ENCODE data around the gene CLDND2.

Gene CLDND2

GRCh38 chr19:51380379-51380778 is 11.6 kb upstream of the CLDND2 start:
- DNase-seq, result no peak

DNA sequence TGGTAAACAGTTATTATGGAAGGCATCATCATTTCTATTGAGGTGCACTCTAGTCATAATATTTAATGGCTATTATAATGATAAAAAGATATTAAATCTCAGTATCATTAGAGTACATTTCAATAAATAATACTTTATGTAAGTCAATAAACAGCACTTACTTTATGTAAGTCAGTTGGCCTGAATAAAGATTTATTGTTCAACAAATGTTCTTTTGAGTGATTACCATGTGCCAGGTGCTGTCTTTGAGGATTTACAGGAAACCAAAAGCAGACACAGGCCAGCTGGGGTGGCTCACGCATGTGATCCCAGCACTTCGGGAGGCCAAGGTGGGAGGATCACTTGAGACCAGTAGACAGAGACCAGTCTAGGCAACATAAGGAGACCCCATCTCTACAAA is 8.6 kb upstream of the CLDND2 start:
- DNase-seq, result no peak

GRCh38 chr19:51375504-51376221 is 6.9 kb upstream of the CLDND2 start:
- no peak for DNase-seq

- DNase-seq, result peak; percentile 87
These were observed 4.1 kb upstream of the CLDND2 start, which contains the start of gene NKG7 for GRCh38 chr19:51372649-51373504. TSS of gene NKG7 (minus strand) at chr19:51372654. CDS start at chr19:51372535, 119 bp downstream.

DNA sequence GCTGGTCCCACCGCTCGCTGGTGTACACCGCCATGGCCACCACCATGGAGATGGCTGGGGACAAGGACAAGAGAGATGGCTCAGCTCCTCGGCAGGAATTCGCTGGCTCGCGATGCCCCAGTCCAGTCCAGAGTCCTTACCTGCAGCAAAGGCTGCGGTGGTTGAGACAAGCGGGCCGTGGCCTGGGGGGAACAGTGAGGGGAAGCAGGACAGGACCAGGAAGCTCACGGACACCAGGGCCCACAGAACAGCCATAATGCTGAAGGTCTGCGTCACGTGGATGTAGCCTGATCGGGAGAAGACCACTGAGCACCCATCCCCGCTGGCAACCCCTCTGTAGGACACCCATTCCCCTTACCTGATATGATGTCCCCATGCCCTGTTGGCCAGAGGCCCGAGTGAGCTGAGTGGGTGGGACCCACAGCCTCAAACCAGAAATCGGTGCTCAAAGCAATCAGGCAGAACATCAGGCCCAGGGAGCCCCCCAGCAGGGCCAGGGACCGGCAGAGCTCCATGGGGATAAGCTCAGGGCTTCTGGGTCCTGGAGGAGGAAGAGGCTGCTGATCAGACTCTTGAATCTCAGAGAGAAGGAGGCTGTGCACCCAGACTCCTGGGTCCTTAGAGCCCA is 3.3 kb upstream of the CLDND2 start:
- no peak for DNase-seq

- no peak for DNase-seq
These were observed 2.4 kb upstream of the CLDND2 start for GRCh38 chr19:51371186-51371690.

GRCh38 chr19:51370230-51370629 is 1.4 kb upstream of the CLDND2 start:
- DNase-seq, result no peak

DNA sequence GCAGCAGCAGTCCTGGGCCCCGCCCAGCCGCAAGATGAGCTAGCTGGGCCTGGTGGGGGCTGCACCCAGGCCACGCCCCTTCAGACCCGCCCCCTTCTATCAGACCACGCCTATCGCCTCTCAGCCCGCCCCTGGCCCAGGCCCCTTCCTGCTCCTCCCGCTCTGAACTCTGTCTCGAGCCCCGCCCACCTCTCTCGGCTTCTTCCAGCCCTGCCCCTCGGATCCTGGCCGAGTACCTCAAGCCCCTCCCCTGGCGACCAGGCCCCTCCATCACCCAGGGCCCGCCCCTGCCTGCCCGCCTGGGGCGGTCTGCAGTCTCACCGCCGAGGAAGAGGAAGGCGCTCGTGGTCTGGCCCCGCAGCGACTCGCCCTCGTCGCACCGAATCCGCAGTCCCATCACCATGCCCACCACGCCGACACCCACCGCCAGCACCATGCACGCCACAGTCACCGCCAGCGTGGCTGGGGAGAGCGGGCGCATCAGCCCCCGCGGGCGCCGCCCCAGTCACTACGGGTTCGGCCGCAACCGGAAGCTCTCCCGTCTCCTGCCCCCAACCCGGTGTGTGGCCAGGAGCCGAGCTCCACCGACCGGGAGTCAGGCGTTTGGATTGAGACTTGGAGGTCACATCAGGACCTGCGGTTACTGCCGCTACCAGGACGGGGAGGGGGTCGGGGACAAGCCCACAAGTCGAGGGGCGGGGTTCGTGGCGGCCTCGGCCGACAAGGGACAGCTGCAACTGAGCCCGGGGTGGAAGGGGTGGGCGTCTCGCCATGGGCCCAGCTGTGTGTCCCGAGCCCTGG is 1.0 kb downstream of the CLDND2 start:
- DNase-seq, result peak; percentile 98

DNA sequence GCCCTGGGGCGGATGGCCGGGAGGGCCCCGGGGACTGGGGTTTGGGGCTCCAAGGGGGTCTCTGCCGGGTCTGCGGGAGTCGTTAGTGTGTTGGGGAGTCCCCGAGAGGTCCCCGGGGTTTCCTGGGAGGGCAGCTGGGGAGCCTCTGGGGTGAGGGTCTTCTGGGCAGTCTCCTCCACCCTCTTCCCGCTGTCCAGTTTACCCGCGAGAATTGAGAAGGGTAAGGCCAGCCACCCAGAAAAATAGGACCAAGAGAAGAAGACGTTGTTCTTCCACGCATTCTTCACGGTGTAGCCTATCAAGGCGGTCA is 1.6 kb downstream of the CLDND2 start:
- DNase-seq, result peak; percentile 73

- peak; percentile 97 for DNase-seq
These were observed 2.2 kb downstream of the CLDND2 start for GRCh38 chr19:51366389-51367254.

GRCh38 chr19:51365965-51366388 is 2.8 kb downstream of the CLDND2 start, which contains the start of gene ETFB:
TSS of gene ETFB (minus strand) at chr19:51366388. CDS start at chr19:51366326, 62 bp downstream.
- no peak for DNase-seq

- no peak for DNase-seq
These were observed 3.4 kb downstream of the CLDND2 start for GRCh38 chr19:51365211-51365964.

DNA sequence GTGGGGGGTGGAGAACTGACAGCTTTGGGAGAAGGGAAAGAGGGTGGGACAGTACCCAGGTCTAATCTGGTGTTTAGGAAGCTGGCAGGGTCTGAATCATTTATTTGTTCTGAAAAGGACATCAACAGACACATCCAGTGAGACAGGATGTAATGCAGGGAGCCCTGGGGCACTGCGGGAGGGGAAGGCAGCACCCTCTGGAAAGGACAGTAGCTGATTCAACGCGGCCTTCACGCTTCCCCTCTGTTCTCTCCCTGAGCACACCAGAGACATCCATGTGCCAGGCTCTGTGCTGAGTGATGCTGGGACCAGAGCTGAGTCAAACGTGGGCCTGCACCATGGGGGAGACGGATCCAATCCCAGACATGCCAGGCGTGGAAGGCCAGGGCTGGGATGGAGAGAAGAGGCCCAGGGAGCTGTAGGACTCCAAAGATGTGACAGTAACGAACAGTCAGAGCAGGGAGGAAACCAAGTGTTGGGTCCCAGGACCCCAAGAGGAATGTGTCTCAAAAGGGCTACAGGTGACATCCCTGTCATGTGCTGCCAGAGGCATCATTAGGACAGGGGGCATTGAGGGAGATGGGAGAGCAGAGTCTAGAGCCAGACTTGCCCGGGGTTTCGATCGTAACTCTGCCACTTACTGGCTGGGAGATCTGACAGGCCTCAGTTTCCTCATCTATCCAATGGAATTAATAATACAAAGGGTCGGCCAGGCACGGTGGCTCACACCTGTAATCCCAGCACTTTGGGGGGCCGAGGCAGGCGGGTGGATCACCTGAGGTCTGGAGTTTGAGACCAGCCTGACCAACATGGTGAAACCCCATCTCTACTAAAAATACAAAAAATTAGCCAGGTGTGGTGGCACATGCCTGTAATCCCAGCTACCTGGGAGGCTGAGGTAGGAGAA is 4.3 kb downstream of the CLDND2 start:
- no peak for DNase-seq

DNA sequence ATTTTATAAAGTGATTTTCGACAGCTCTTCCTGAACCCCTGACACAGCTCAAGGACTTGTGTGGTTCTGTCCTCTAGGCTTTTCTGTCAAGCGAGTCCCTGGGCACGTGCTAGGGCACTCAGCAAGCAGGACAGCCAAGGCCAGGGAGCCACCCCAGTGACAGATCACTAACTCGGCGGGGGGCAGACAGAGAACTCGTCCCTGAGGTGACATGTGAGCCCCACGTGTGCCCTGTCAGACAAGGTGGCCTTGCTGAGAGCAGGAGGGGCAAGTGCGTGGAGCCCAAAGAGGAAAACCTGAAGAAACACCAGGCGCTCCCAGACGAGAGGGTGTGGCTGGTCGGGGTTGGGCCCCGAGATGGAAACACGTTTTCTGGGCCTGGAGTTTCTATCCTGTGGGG is 7.6 kb downstream of the CLDND2 start:
- DNase-seq, result no peak

- DNase-seq, result no peak
These were observed 9.5 kb downstream of the CLDND2 start for GRCh38 chr19:51359294-51359693.

DNA sequence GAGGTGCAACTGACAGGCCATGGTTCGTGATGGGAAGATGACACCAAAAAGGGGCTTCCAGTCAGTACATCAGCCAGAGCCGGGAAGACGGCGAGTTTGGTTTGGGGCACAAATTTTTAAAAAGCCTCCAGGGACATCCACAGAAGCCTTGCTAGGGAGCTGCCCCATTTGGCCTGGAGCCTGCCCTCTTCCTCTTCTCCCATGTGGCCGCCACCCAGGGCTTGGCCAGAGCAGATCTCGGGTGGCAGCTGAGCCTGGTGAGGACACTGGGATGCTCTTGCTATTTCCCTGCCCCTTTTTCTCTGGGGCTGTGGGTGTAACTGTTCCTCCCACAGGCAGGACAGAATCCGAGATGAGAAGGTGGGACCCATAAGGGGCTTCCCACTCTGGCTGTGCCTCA is 10.9 kb downstream of the CLDND2 start:
- DNase-seq, result no peak

DNA sequence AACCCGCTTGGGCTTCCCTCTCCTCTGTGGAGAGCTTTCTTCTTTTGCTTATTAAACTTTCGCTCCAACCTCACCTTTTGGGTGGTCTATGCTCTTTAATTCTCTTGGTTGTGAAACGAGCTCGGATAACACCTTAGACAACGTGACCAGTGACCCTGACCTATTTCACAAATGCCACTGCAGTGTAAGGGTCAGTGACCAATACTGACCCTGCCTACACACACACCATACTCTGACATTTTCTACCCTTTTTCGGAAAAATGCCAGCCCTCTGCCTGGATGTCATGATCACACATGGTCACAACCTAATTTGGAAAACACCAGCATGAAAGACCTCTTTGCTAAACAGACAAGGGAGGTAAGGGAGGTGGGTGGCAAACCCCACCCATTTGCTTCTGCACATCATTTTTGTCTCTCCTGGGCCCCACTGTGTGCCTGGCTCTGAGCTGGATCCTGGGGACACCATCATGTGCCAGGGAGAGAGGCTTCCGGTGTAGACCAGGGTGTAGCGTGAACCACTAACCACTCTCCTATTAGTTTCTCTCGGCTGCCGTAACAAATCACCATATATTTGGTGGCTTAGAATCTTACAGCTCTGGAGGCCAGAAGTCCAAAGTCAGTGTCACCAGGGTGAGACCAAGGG is 12.5 kb downstream of the CLDND2 start:
- DNase-seq, result no peak

GRCh38 chr19:51354742-51355148 is 14.1 kb downstream of the CLDND2 start:
- peak; percentile 74 for DNase-seq

GRCh38 chr19:51354103-51354741 is 14.6 kb downstream of the CLDND2 start:
- no peak for DNase-seq
